ENCODE data around the gene CBX8.

GRCh38 chr17:79803997-79804855 lies 7.3 kb upstream of the CBX8 start:
- TF ChIP-seq CTCF (IDR thresholded peaks at IDR 0.05) = no peak
- TF ChIP-seq POLR2A (IDR thresholded peaks at IDR 0.05) = no peak

Data from lower leg skin (tissue), 3 donors.